Skeletal muscle tissue (tissue), 4 donors: ENCODE results near the gene SLC26A11. TPM values are rescaled to one million over a fixed set of nuclear protein-coding genes. Genes with fewer than 3 reads are reported as not detected.

Experiments used
- H3K27ac ChIP-seq: one replicate; pipeline ENCODE4 v1.7.0; 2013; ENCODE audit warnings: mild to moderate bottlenecking, low read depth, low read length, inconsistent platforms
- H3K27me3 ChIP-seq, 3 donors: one replicate each; pipeline ENCODE4 v1.7.0; 2013; ENCODE audit warnings: low read length in 3 of 3; ENCODE audit not compliant: control insufficient read depth in 3 of 3, insufficient read depth in 3 of 3
- H3K36me3 ChIP-seq, 3 donors: one replicate each; pipeline ENCODE4 v1.7.0; 2013; ENCODE audit warnings: low read length in 3 of 3; ENCODE audit not compliant: control insufficient read depth in 3 of 3, insufficient read depth in 3 of 3
- H3K4me1 ChIP-seq, 3 donors: one replicate each; pipeline ENCODE4 v1.7.0; 2013; ENCODE audit warnings: low read length in 3 of 3, mild to moderate bottlenecking in 3 of 3; ENCODE audit not compliant: control insufficient read depth in 3 of 3, insufficient read depth in 3 of 3
- H3K4me3 ChIP-seq, 3 donors: one replicate each; pipeline ENCODE4 v1.7.0; 2013; ENCODE audit warnings: low read length in 3 of 3
- H3K9ac ChIP-seq, 3 donors: one replicate each; pipeline ENCODE4 v1.7.0; 2013; ENCODE audit warnings: low read length in 3 of 3, mild to moderate bottlenecking in 3 of 3, moderate library complexity in 2 of 3, low read depth in 1 of 3
- H3K9me3 ChIP-seq, 3 donors: one replicate each; pipeline ENCODE4 v1.7.0; 2013; ENCODE audit warnings: low read length in 3 of 3; ENCODE audit not compliant: control insufficient read depth in 3 of 3
- total RNA-seq: library from RNA; depleted of rRNA; stranded (reverse); fragments of >200 nt; gene quantifications from one replicate; pipeline ENCODE4 v1.2.3, GENCODE V29; 2014
- donor health status: Osteomylitis.

Gene SLC26A11
- total RNA-seq, 1 donor from 2014 or later, result 7.3 TPM

DNA sequence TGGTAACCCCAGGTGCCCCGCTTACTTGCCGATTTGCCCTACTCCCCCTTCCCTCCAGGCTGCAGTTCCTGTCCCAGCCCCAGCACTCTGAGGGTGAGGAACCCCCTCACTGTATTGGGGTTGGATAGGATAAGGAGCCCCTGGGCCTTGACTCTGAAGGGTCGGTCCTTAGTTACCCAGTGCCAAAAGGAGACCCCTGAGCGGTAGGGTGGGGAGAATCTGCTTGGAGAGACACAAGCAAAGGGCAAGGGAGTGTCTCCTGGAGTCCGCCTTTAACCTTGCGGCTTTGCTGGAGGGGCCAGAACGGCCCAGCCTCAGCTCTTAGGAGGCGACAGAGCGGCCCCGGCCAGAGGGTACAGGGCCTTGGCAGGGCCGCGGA lies 37.4 kb upstream of the SLC26A11 start:
- no peak overlapping the region for H3K27ac ChIP-seq
- peaks cover 6 to 9% (median 6%) of the 10 kb centered on the region in 3 donors for H3K4me1 ChIP-seq
- H3K4me3 ChIP-seq, result no peak overlapping the region
- H3K27me3 ChIP-seq, result peaks cover 3 to 21% (median 14%) of the 10 kb centered on the region in 3 donors
- no peak overlapping the region for H3K9ac ChIP-seq
- H3K9me3 ChIP-seq, result no peaks in the 10 kb centered on the region
- no peaks in the 10 kb centered on the region for H3K36me3 ChIP-seq

DNA sequence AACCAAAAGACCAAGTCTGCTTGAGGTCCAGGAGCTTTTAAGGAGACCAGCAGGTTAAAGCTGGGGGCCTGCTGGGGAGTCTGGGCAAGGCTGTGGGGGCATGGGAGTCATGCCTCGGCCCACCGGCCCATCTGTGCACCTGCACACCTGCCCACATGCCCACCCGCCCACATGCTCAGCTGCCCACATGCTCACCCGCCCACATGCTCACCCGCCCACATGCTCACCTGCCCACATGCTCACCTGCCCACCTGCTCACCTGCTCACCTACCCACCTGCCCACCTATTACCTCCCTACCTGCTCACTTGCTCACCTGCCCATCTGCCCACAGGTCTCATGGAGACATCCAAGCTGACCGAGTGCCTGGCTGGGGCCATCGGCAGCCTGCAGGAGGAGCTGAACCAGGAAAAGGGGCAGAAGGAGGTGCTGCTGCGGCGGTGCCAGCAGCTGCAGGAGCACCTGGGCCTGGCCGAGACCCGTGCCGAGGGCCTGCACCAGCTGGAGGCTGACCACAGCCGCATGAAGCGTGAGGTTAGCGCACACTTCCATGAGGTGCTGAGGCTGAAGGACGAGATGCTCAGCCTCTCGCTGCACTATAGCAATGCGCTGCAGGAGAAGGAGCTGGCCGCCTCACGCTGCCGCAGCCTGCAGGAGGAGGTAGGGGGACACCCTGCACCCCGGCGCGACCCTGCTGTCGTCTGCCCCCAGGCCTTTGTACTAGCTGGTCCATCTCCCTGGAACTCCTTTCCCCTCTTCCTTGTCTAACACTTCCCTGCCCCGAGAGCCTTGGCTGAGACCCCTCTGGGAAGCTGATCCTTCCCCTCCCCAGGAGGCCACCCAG lies 36.4 kb upstream of the SLC26A11 start:
- Histone ChIP-seq H3K27ac (no peak overlapping the region), H3K4me3 (no peak overlapping the region), H3K9ac (no peak overlapping the region), H3K36me3 (no peaks in the 10 kb centered on the region), H3K27me3 (peaks cover 3 to 23% (median 14%) of the 10 kb centered on the region in 3 donors), H3K4me1 (peaks cover 9 to 12% (median 11%) of the 10 kb centered on the region in 3 donors), H3K9me3 (no peaks in the 10 kb centered on the region)

DNA sequence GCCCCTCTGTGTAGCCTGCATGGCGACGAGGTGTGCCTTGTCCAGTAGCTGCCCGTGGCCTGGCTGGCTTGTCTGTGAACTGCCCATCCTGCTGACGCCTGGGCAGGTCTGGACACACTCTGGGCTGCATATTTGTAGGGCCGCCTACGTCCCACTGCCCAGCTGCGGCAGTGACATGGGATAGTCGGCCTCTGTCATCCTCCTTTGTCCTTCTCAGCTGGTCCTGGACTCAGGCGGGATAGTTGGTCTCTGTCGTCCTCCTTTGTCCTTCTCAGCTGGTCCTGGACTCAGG lies 35.9 kb upstream of the SLC26A11 start:
- H3K4me3 ChIP-seq, result no peak overlapping the region
- H3K27me3 ChIP-seq, result peaks cover 3 to 23% (median 14%) of the 10 kb centered on the region in 3 donors
- H3K9ac ChIP-seq, result no peak overlapping the region
- peaks cover 9 to 12% (median 11%) of the 10 kb centered on the region in 3 donors for H3K4me1 ChIP-seq
- no peaks in the 10 kb centered on the region for H3K36me3 ChIP-seq
- H3K9me3 ChIP-seq, result no peaks in the 10 kb centered on the region
- H3K27ac ChIP-seq, result no peak overlapping the region

DNA sequence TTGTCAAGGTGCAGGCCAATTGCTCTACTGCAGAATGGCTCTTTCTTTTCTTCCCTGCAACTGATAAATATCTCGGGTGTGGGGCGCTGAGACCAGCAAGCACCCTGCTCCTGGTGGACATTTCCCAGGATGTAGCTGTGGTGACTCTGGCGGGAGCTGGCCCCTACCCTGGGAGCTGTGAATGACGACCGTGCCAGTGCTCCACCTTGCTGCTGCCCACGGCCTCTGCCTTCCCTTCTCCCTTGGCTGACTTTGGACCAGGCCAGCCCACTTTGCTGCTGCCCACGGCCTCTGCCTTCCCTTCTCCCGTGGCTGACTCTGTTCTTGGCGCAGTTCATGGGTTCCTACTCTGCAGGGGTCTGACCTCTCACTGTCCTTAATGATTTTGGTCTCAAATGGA lies 34.3 kb upstream of the SLC26A11 start:
- Histone ChIP-seq H3K4me3 (no peak overlapping the region), H3K27me3 (peaks cover 4 to 21% (median 12%) of the 10 kb centered on the region in 3 donors), H3K4me1 (peaks cover 9 to 12% (median 11%) of the 10 kb centered on the region in 3 donors)

DNA sequence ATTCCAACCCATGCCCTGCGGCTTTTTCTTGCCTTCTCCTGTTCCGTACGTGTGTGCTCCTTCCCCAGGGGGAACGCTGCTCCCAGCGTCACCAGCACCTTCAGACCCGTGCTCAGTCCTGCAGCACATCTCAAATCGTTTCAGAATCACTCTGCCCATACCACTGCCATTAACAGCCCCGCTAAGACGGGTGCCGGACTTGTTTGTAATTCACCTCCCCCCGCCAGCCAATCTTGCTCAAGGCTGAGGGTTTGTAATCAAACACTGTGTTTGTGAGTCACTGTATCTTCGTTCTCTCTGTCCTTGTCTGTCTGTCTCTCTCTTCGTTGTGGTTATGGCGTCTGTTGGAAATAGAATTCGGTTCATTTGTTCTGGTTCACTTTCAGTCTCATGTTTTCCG lies 33.1 kb upstream of the SLC26A11 start:
- no peaks in the 10 kb centered on the region for H3K36me3 ChIP-seq
- H3K27ac ChIP-seq, result peak overlapping the region; percentile 39
- H3K9ac ChIP-seq, result peak overlapping the region in 2 of 3 donors; percentile 29 to 40
- peaks cover 6 to 30% (median 17%) of the 10 kb centered on the region in 3 donors for H3K27me3 ChIP-seq
- no peaks in the 10 kb centered on the region for H3K9me3 ChIP-seq
- H3K4me3 ChIP-seq, result peak overlapping the region in 2 of 3 donors; percentile 42 to 48
- H3K4me1 ChIP-seq, result peaks cover 15 to 23% (median 17%) of the 10 kb centered on the region in 3 donors

More for the DNA sequence above, 34.3 kb upstream of the SLC26A11 start:
- no peaks in the 10 kb centered on the region for H3K9me3 ChIP-seq
- no peaks in the 10 kb centered on the region for H3K36me3 ChIP-seq
- no peak overlapping the region for H3K27ac ChIP-seq
- H3K9ac ChIP-seq, result no peak overlapping the region

DNA sequence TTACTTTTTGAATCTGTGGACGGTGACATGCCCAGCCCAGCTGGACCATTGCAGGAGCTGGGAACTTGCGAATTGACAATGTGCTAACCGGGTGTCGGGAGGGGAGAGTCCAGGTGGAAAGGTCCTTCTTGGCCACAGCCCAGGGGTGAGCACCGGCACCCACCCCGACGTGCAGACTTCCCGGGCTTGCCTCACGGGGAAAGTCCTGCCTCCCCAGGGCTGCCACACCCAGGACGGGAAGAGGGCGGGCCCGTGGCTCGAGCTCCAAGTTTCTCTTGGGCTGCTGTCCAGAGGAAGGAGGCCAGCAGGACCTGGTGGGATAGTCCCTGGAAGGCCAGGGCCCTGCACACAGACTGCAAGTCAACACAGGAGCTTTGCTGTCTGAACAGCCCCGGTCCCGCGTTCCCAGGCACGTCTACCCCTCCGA lies 32.7 kb upstream of the SLC26A11 start:
- H3K9me3 ChIP-seq, result no peaks in the 10 kb centered on the region
- no peaks in the 10 kb centered on the region for H3K36me3 ChIP-seq
- H3K4me1 ChIP-seq, result peaks cover 15 to 25% (median 20%) of the 10 kb centered on the region in 3 donors
- H3K27ac ChIP-seq, result peak overlapping the region; percentile 39
- H3K27me3 ChIP-seq, result peaks cover 6 to 32% (median 14%) of the 10 kb centered on the region in 3 donors
- peak overlapping the region in 2 of 3 donors; percentile 42 to 48 for H3K4me3 ChIP-seq
- peak overlapping the region; percentile 3 to 40 (median 29) for H3K9ac ChIP-seq

DNA sequence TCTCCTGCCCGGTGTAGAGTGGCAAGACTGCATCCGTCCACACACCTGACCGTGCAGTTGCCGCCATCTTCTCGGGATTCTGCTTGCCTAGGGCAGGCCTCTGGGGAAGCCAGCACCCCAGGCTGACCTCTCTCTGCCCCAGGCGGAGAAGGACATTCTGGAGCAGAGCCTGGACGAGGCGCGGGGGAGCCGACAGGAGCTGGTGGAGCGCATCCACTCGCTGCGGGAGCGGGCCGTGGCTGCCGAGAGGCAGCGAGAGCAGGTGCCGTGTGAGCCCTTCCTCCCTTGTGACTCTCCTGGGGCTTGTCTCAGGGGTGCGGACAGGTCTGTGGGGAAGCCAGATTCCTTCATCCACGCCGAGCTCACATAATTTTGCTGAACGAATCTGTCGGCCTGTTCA lies 30.6 kb upstream of the SLC26A11 start:
- Histone ChIP-seq H3K27me3 (peaks cover 7 to 45% (median 12%) of the 10 kb centered on the region in 3 donors), H3K4me1 (peaks cover 15 to 25% (median 20%) of the 10 kb centered on the region in 3 donors), H3K9me3 (no peaks in the 10 kb centered on the region)

DNA sequence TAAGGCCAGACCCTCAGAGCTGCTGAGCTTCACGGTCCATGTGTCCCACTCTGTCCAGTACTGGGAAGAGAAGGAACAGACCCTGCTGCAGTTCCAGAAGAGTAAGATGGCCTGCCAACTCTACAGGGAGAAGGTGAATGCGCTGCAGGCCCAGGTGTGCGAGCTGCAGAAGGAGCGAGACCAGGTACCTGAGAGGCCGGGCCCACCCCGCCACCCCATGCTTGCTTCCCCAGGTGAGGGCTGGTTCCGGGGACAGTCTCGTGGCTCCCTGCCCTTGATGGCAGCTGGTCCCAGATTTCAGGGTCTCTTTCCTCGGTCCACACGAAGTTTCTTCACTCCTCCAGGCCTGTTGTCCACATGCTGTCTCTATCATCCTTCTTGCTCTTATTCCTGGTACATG lies 29.5 kb upstream of the SLC26A11 start:
- Histone ChIP-seq H3K9ac (no peak overlapping the region), H3K4me3 (no peak overlapping the region), H3K4me1 (peaks cover 18 to 25% (median 20%) of the 10 kb centered on the region in 3 donors)

More for the DNA sequence above, 30.6 kb upstream of the SLC26A11 start:
- Histone ChIP-seq H3K27ac (no peak overlapping the region), H3K9ac (no peak overlapping the region), H3K36me3 (no peaks in the 10 kb centered on the region), H3K4me3 (no peak overlapping the region)

DNA sequence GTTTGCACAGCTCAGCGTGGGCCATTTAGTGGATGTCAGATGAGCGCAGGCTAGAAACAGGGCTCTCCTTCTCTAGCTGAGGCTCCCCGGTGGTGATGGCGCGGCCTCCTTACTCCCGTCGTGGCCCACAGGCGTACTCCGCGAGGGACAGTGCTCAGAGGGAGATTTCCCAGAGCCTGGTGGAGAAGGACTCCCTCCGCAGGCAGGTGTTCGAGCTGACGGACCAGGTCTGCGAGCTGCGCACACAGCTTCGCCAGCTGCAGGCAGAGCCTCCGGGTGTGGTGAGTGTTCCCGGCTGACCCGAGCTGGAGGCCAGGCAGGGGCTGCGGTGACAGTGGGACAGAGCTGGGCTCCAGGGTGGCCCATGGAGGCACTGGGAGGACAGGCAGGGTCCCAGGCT lies 29.0 kb upstream of the SLC26A11 start:
- peaks cover 7 to 58% (median 12%) of the 10 kb centered on the region in 3 donors for H3K27me3 ChIP-seq
- H3K36me3 ChIP-seq, result no peaks in the 10 kb centered on the region
- peaks cover 20 to 25% (median 20%) of the 10 kb centered on the region in 3 donors for H3K4me1 ChIP-seq
- H3K4me3 ChIP-seq, result no peak overlapping the region
- H3K9me3 ChIP-seq, result no peaks in the 10 kb centered on the region
- H3K9ac ChIP-seq, result no peak overlapping the region
- no peak overlapping the region for H3K27ac ChIP-seq

More for the DNA sequence above, 29.5 kb upstream of the SLC26A11 start:
- no peak overlapping the region for H3K27ac ChIP-seq
- H3K36me3 ChIP-seq, result no peaks in the 10 kb centered on the region
- peaks cover 7 to 55% (median 12%) of the 10 kb centered on the region in 3 donors for H3K27me3 ChIP-seq
- no peaks in the 10 kb centered on the region for H3K9me3 ChIP-seq
